Fibroblast of skin of left biceps (primary cell): ENCODE data around the gene SUCLG2.
A peak's percentile ranks its signal among the peaks of the same experiment; 100 is the strongest.
"Not testable (repeated sequence)": the region's sequence is repeated elsewhere in the genome, so short reads cannot be mapped to it uniquely, and the experiment has no call there.

Experiments used
- DNase-seq, 2 experiments: peaks; one replicate each; pipeline ENCODE4 v3.0.0-alpha.2; 2013; ENCODE audit warnings: low read depth in 2 of 2

SUCLG2 gene

DNA sequence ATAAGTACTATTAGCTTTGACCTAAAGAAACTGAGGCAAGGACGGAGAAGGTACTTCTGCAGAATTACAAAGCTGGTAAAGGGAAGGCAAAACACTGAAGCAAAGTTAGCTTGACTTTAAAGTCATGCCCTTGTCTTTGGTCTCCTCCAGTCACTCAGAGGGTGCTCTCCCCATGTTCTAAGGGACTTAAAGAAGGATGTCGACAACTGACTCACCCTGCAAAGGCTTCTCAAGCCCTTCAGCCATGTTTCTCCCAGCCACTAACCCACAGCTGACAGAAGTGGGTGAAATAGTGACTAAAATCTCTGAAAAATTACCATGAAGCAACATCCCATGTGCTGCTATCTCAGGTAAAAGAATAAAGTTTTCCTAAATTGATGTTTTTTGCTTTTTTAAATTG lies 46.4 kb downstream of the SUCLG2 start:
- DNase-seq = no peak

GRCh38 chr3:67605377-67605776 lies 49.0 kb downstream of the SUCLG2 start:
- peak; percentile 52 to 58 for DNase-seq

- DNase-seq = no peak
Measured at GRCh38 chr3:67602816-67603215, 51.6 kb downstream of the SUCLG2 start.

GRCh38 chr3:67601919-67602608 lies 52.3 kb downstream of the SUCLG2 start:
- no peak for DNase-seq

- DNase-seq = no peak
Measured at GRCh38 chr3:67601385-67601784, 53.0 kb downstream of the SUCLG2 start.

DNA sequence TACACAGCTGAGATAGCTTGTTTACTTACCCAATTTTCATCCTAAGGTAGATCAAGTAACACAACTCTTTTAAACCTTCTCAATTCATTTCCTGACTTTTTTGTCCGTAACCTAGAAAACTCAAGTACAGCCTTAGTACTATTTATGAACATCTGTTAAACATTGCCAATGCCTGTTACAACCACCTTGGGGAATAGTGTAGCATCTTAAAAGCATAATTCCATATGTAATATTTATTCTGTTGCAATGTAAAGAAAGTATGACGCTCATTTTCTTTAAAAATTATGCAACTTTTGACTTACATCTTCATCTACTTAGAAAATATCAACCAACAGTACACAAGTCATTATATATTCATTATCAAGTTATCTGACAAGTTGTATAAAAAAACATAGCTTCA lies 54.6 kb downstream of the SUCLG2 start:
- DNase-seq = peak in 1 of 2 experiments; percentile 5

DNA sequence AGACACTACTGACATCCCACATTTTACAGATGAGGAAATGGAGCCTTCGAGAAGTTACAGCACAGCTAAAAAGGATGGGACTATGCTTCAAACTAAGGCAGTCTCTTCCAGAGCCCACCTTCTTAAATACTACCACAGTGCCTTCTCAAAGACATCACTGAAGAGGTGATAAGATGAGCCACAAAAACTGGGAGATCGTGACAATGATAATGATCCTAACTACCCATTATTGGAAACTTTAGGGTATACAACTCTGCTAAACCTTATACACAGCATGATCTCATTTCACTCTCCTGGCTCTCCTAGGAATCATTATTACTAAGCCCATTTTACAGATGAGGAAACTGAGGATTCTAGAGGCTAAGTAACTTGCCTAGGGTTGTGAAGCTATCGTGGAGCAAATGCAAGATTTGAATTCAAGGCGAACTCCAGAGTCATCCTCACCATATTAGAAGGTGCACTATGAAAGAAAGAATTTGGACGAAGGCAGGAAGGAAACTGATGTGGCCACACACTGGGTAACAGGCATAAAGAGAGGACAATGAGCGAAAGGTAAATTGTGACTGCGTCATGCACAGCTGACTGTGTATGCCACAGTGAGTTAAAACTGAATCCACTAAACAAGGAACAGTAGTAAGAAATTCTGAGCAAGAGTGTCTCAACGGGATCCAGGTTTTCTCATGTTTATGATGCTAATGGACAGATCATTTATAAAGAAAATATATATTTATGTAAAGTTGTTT lies 55.4 kb downstream of the SUCLG2 start:
- DNase-seq = no peak

DNA sequence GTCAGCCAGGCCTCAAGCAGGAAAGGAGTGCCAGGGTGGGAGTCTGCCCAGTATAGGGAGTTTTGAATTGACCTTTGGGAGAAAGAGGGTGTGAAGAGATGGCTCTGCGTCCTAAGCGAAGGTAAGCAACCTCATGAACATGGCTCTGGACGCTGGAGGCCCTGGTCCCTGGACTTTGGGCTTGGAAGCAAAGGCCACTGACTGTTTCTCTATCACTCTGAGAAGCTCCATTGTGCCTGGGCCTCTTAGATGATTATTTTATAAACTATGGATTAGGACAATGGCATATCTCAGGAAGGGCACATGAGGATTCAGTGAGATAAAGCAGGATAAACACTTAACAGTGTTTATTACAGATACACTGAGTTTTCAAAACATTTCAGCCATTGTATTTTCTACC lies 59.0 kb downstream of the SUCLG2 start:
- DNase-seq = no peak

DNA sequence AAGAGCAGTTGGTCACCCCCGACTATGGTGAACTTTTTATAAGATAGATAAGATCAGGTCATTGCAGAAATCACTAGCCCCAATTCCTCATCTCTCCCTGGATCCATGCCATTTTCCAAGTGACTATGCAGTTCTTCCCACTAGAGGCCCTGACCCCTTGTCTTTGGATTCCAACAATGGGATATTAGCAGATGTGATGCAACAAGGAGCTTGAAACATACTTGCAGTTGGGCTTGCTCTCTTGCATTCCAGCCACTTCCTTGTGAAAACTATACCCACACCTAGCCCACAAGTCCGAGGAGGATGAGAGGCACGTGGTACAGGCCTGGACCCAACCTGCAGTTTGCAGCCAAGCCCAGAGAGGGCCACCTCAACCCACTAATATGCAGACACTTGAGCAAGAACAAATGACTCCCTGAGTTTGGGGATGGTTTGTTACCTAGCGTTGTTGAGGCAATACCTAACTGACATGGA lies 60.6 kb downstream of the SUCLG2 start:
- DNase-seq = peak in 1 of 2 experiments; percentile 13

- no peak for DNase-seq
Measured at GRCh38 chr3:67592057-67592456, 62.4 kb downstream of the SUCLG2 start.

- no peak for DNase-seq
Measured at GRCh38 chr3:67587811-67588210, 66.6 kb downstream of the SUCLG2 start.

DNA sequence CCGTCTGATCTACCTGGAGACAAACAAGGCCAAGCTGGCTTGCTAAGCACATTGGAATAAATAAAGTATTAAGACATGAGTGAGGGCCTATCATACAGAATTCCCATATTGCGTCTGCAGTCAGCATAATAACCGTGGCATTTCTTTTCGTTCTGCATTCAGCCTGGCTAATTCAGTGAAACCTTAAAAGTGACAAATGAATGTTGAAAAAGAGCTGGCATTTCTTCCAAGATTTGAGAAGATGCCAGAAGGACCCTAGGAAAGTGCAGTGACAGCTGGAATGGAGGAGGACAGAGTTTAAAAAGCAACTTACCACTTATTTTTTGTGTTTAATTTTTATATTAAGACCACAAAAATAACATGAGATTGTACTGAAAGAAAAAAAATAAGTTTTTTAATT lies 67.1 kb downstream of the SUCLG2 start:
- DNase-seq = no peak

DNA sequence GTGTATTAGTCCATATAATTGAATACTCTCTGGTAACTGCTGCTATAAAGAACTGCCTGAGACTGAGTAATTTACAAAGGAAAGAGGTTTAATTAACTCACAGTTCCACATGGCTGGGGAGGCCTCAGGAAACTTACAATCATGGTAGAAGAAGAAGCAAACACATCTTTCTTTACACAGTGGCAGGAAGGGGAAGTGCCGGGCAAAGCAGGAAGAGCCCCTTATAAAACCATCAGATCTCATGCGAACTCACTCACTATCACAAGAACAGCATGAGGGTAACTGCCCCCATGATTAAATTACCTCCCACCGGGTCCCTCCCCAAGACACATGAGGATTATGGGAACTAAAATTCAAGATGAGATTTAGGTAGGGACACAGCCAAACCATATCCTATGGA lies 69.8 kb downstream of the SUCLG2 start:
- not testable (repeated sequence) for DNase-seq

DNA sequence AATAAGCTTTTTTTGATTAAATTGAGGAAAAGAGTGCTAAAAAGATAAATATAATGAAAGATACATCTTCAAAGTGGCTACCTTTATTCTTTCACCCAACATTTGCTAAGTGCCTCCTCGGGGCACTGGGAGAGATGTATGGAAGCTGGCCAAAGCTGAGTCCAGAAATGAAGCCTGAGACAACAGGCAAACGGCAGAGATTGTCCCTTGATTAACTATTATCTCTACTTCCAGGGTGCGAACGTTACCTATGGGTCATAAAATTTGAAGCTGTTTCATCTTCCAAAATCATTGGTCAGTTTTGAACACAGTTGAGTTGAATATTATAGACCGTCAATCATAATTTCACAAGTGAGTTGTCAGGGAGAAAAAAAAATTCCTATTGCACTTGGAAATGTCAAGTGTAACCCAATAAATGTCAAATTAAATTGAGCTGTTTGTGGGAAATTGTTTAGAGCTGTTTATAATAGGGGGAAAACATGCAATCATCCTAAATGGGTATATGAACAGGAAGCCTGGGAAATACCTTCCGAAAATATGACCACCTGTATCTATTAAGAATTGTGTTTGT lies 73.9 kb downstream of the SUCLG2 start:
- DNase-seq = no peak

- DNase-seq = no peak
Measured at GRCh38 chr3:67578416-67578815, 76.0 kb downstream of the SUCLG2 start.

DNA sequence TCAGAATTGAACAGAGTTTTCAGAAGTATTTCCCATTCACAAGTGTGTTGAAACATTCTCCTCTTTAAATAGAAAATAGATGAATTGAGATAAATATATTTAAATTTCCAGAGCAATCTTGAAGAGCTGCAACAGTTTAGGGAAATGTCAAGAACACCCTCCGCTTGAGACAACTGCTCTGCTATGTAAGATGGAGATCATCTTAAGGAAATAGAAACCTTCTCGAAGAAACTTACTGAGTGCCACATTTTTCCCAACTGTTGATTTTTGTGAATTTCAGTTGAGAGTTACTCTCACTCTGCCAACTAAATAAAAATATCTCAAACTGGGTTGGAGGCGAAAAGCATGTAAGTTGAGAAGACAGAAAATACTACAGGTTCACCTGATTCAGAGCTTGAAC lies 78.0 kb downstream of the SUCLG2 start:
- DNase-seq = no peak

DNA sequence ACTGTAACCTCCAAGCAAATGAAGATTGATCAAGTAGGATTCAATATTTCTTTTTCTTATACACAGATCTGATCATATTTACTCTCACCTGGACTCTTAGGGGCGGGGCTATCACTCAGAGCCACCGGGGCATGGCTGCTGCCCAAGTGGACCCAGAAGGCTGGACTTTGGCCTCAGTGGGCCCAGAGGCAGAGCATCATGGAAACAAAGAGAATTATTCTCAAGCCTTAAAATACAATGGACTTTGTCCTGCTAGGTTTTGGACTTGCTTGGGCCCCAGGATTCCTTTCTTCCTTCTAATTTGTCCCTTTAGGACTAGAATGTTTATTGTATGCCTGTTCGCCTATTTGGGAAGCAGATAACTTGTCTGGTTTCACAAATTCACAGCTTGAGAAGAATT lies 85.1 kb downstream of the SUCLG2 start:
- no peak for DNase-seq

- DNase-seq = no peak
Measured at GRCh38 chr3:67567893-67568292, 86.5 kb downstream of the SUCLG2 start.

GRCh38 chr3:67564973-67565372 lies 89.4 kb downstream of the SUCLG2 start:
- no peak for DNase-seq

DNA sequence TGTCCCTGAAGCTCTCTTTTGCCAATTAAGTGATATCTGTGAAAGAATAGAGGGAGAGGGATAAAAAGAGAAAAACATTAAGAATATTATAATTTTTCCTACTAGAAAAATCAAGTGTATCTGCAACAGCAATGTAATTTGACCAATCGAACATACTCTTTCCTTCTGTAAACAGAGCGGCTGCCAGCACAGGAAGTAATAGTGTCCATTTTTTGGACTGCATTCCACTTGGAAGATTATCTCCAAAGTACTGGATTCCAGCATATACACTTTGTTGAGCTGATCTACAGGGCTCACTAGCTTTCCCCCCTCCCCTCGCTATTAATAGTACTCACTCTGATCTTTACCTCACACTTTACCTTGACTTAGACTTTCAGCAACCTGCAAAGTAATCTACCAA lies 90.4 kb downstream of the SUCLG2 start:
- DNase-seq = no peak

DNA sequence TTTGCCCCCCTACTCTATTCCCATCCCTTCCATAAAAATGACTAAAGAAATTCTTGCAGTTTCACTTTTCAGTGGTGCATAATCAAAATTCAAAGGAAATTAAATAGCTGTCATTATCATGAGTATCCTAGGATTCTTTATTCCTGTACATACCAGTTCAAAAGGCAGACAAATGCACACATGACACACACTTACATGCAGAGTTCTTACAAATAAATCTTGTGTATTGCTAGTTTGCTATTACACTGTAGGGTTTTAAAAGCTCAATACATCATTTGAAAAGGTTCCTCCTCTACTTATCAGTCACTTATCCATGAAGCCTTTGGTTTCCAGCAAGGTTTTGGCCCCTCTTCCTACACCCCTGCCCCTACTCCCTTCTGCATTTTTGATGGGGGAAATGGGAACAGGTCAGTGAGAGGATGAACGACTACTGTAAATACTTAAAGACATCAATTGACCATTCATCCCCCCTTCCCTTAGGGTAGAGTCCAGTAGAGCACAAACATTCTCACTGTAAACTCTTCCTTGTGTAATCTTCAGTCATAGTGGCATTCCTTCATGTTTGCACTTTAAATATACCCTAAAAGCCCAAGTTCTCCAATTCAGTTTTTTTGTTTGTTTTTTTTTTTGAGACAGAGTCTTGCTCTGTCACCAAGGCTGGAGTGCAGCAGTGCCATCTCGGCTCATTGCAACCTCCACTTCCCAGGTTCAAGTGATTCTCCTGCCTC lies 92.6 kb downstream of the SUCLG2 start:
- DNase-seq = no peak

DNA sequence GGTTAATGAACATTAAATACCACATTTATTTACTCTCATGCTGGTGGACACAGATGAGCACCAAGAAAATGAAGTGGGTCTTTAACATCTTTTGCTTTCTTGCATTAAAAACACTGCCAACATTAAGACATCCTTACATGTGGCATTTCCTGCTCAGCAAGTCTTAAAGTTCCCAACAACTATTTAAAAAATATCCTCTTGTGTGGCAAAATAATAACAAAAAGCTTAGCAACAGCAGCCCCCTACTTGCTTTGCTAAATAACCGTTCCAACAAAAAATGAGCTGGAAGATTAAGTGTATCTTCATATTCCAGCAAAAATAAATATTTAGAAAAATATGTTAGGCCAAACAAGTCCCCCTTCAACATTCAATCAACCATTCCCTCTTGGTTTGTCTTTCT lies 93.1 kb downstream of the SUCLG2 start:
- DNase-seq = no peak
